Activated T-cell treated with anti-CD3 and anti-CD28 coated beads for 48 hours (primary cell): Measurements from ENCODE around the gene RTN4IP1.

Source experiments
- DNase-seq: peaks from one replicate; pipeline ENCODE4 v3.0.0-alpha.2; 2020; ENCODE audit warnings: low read depth

Gene RTN4IP1

GRCh38 chr6:106546691-106547414, 82.4 kb downstream of the RTN4IP1 start:
- no peak for DNase-seq

GRCh38 chr6:106546261-106546690, 83.0 kb downstream of the RTN4IP1 start:
- no peak for DNase-seq

- DNase-seq: no peak
These were observed 88.4 kb downstream of the RTN4IP1 start for GRCh38 chr6:106540907-106541306.

GRCh38 chr6:106540432-106540831, 88.9 kb downstream of the RTN4IP1 start:
- no peak for DNase-seq

- DNase-seq: no peak
These were observed 89.4 kb downstream of the RTN4IP1 start for GRCh38 chr6:106539936-106540335.

GRCh38 chr6:106538145-106538544, 91.2 kb downstream of the RTN4IP1 start:
- no peak for DNase-seq

- no peak for DNase-seq
These were observed 91.6 kb downstream of the RTN4IP1 start for GRCh38 chr6:106537662-106538061.

- no peak for DNase-seq
These were observed 92.4 kb downstream of the RTN4IP1 start for GRCh38 chr6:106536851-106537250.

GRCh38 chr6:106536357-106536756, 92.9 kb downstream of the RTN4IP1 start:
- DNase-seq: no peak

- no peak for DNase-seq
These were observed 94.3 kb downstream of the RTN4IP1 start for GRCh38 chr6:106535012-106535411.

GRCh38 chr6:106534564-106534982, 94.7 kb downstream of the RTN4IP1 start:
- no peak for DNase-seq

GRCh38 chr6:106534004-106534403, 95.3 kb downstream of the RTN4IP1 start:
- no peak for DNase-seq

- DNase-seq: no peak
These were observed 96.2 kb downstream of the RTN4IP1 start for GRCh38 chr6:106533054-106533453.

- no peak for DNase-seq
These were observed 98.8 kb downstream of the RTN4IP1 start for GRCh38 chr6:106530502-106530901.

GRCh38 chr6:106530026-106530425, 99.3 kb downstream of the RTN4IP1 start:
- DNase-seq: no peak

GRCh38 chr6:106529438-106529837, 99.9 kb downstream of the RTN4IP1 start:
- no peak for DNase-seq

GRCh38 chr6:106528521-106528920, 100.8 kb downstream of the RTN4IP1 start:
- no peak for DNase-seq

GRCh38 chr6:106527979-106528378, 101.3 kb downstream of the RTN4IP1 start:
- no peak for DNase-seq

GRCh38 chr6:106527117-106527516, 102.2 kb downstream of the RTN4IP1 start:
- no peak for DNase-seq

GRCh38 chr6:106525882-106526275, 103.4 kb downstream of the RTN4IP1 start:
- no peak for DNase-seq

GRCh38 chr6:106525107-106525881, 104.0 kb downstream of the RTN4IP1 start:
- no peak for DNase-seq

GRCh38 chr6:106522562-106523250, 106.6 kb downstream of the RTN4IP1 start:
- DNase-seq: no peak
